Stimulated activated CD8-positive, alpha-beta memory T cell treated with anti-CD3 and anti-CD28 coated beads, Interleukin-12 subunit alpha, Interleukin-12 subunit beta, amount 100 ng/mL, for 24 hours (primary cell): ENCODE results near the gene PRR7.
"Not testable (repeated sequence)": the region's sequence is repeated elsewhere in the genome, so short reads cannot be mapped to it uniquely, and the experiment has no call there.

Experiments
- DNase-seq: peaks from one replicate; pipeline ENCODE4 v3.0.0-alpha.2; 2020; ENCODE audit errors: extremely low read depth

Gene PRR7

GRCh38 chr5:177484902-177485549 is 38.4 kb downstream of the PRR7 start:
- no peak for DNase-seq

- DNase-seq, result not testable (repeated sequence)
Observed at GRCh38 chr5:177485753-177486152, 39.1 kb downstream of the PRR7 start.

GRCh38 chr5:177486256-177486655 is 39.6 kb downstream of the PRR7 start:
- no peak for DNase-seq

GRCh38 chr5:177487144-177487543 is 40.5 kb downstream of the PRR7 start:
- DNase-seq, result no peak

GRCh38 chr5:177487975-177488374 is 41.4 kb downstream of the PRR7 start:
- no peak for DNase-seq

GRCh38 chr5:177489119-177489716 is 42.6 kb downstream of the PRR7 start:
- no peak for DNase-seq

GRCh38 chr5:177490311-177490991 is 43.8 kb downstream of the PRR7 start:
- DNase-seq, result no peak

GRCh38 chr5:177490992-177491391 is 44.4 kb downstream of the PRR7 start:
- DNase-seq, result no peak

GRCh38 chr5:177491429-177491945 is 44.9 kb downstream of the PRR7 start:
- DNase-seq, result no peak

- DNase-seq, result no peak
Observed at GRCh38 chr5:177491983-177492746, 45.6 kb downstream of the PRR7 start.

- DNase-seq, result no peak
Observed at GRCh38 chr5:177492841-177493240, 46.2 kb downstream of the PRR7 start.

GRCh38 chr5:177493795-177494345 is 47.3 kb downstream of the PRR7 start:
- no peak for DNase-seq

GRCh38 chr5:177494346-177495195 is 48.0 kb downstream of the PRR7 start:
- DNase-seq, result no peak

GRCh38 chr5:177495243-177496060 is 48.8 kb downstream of the PRR7 start:
- no peak for DNase-seq

GRCh38 chr5:177496070-177496726 is 49.6 kb downstream of the PRR7 start:
- no peak for DNase-seq

- no peak for DNase-seq
Observed at GRCh38 chr5:177496727-177497291, 50.2 kb downstream of the PRR7 start.

- DNase-seq, result peak; percentile 81
Observed at GRCh38 chr5:177497292-177498012, 50.8 kb downstream of the PRR7 start, which contains the start of gene PDLIM7. TSS of gene PDLIM7 (minus strand) at chr5:177497604. CDS start at chr5:177496512, 1,092 bp downstream.
